AG10803 (cell line): ENCODE data around the gene JARID2.

Experiments
- DNase-seq: peaks from one replicate; pipeline ENCODE4 v3.0.0; 2010; ENCODE audit warnings: low read depth
- H3K4me3 ChIP-seq: 2 replicates; pipeline ENCODE4 v1.5.1; 2011; ENCODE audit warnings: mild to moderate bottlenecking, low read length, control low read depth
- CTCF ChIP-seq: conservative IDR thresholded peaks from 2 replicates; pipeline ENCODE4 v1.5.1; 2011; ENCODE audit warnings: mild to moderate bottlenecking, low read length, control low read depth, inconsistent platforms

JARID2 gene

GRCh38 chr6:15380351-15380750, 134.5 kb downstream of the JARID2 start:
- DNase-seq, result no peak
- H3K4me3 ChIP-seq, result no peak overlapping the region
- TF ChIP-seq CTCF, result no peak

GRCh38 chr6:15382089-15382488, 136.2 kb downstream of the JARID2 start:
- no peak for TF ChIP-seq CTCF
- DNase-seq, result no peak
- no peak overlapping the region for H3K4me3 ChIP-seq

- no peak for TF ChIP-seq CTCF
- no peak for DNase-seq
- no peak overlapping the region for H3K4me3 ChIP-seq
Observed at GRCh38 chr6:15382712-15383111, 136.8 kb downstream of the JARID2 start.

GRCh38 chr6:15384901-15385300, 139.0 kb downstream of the JARID2 start:
- no peak for TF ChIP-seq CTCF
- DNase-seq, result no peak
- H3K4me3 ChIP-seq, result no peak overlapping the region

GRCh38 chr6:15385521-15385920, 139.7 kb downstream of the JARID2 start:
- H3K4me3 ChIP-seq, result no peak overlapping the region
- no peak for TF ChIP-seq CTCF
- no peak for DNase-seq

GRCh38 chr6:15386110-15386755, 140.4 kb downstream of the JARID2 start:
- no peak for TF ChIP-seq CTCF
- no peak for DNase-seq
- H3K4me3 ChIP-seq, result no peak overlapping the region

GRCh38 chr6:15386756-15387112, 140.9 kb downstream of the JARID2 start:
- peak; percentile 25 for DNase-seq
- TF ChIP-seq CTCF, result no peak
- H3K4me3 ChIP-seq, result no peak overlapping the region
